ENCODE data around the gene CLEC20A.

DNA sequence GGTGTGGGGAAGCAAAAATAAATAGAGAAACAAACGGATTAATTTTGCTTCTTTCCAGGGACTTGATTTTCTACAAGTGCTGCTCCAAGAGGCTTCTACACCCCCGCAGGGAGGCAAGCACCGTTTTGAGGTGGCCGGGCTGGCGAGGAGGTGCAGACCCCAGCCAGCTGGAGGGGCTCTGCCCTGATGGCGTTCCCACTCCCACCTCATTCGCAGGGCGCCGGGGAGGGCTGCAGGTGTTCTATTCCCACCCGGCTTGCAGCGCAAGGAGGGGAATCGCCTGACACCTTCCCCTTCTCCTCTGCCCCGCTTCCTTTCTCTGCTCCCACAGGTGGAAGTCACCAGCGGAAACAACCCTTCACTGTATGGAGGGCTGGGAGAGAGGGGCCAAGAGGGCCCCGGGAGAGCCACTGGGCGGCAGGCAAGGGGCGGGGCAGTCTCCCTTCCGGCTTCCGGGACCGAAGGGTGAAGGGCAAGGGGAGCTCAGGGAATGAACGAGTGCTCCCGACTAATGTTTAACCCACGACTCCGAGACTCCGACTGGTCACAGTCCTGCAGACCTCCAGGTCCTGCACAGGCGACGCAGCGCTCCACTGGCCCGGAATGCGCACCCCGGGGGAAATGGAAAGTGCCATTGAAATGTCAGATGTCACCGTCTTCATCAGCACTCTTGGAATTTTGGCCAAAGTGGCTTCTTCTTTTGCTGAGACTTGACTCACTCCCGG lies 45.2 kb upstream of the CLEC20A start:
- TF ChIP-seq, protein P1, sequence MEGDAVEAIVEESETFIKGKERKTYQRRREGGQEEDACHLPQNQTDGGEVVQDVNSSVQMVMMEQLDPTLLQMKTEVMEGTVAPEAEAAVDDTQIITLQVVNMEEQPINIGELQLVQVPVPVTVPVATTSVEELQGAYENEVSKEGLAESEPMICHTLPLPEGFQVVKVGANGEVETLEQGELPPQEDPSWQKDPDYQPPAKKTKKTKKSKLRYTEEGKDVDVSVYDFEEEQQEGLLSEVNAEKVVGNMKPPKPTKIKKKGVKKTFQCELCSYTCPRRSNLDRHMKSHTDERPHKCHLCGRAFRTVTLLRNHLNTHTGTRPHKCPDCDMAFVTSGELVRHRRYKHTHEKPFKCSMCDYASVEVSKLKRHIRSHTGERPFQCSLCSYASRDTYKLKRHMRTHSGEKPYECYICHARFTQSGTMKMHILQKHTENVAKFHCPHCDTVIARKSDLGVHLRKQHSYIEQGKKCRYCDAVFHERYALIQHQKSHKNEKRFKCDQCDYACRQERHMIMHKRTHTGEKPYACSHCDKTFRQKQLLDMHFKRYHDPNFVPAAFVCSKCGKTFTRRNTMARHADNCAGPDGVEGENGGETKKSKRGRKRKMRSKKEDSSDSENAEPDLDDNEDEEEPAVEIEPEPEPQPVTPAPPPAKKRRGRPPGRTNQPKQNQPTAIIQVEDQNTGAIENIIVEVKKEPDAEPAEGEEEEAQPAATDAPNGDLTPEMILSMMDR (IDR thresholded peaks at IDR 0.05; ENCODE audit: control extremely low read depth in 1 of 3, insufficient read depth in 1 of 3, low read depth in 1 of 3, low read length in 3 of 3) = no peak
- TF ChIP-seq GABPA (IDR thresholded peaks at IDR 0.05; ENCODE audit: borderline replicate concordance, insufficient read depth, low read length) (no peak), POLR2A (IDR thresholded peaks at IDR 0.05; ENCODE audit: control extremely low read depth in 1 of 2, low read depth in 2 of 2, low read length in 2 of 2) (no peak), SAP30 (IDR thresholded peaks at IDR 0.05; ENCODE audit: insufficient read depth, insufficient replicate concordance, low read length) (no peak), EZH2 (IDR thresholded peaks at IDR 0.05; ENCODE audit: low read depth, low read length, severe bottlenecking) (no peak), KDM5A (IDR thresholded peaks at IDR 0.05; ENCODE audit: low read length) (no peak), CBX5 (IDR thresholded peaks at IDR 0.05; ENCODE audit: low read depth, low read length) (no peak), YY1 (IDR thresholded peaks at IDR 0.05; ENCODE audit: low read depth, low read length) (no peak), POLR2AphosphoS5 (IDR thresholded peaks at IDR 0.05; ENCODE audit: low read depth, low read length) (no peak), BCL11A (IDR thresholded peaks at IDR 0.05; ENCODE audit: low read depth in 2 of 2, low read length in 2 of 2) (no peak), MAFK (IDR thresholded peaks at IDR 0.05; ENCODE audit: low read depth, low read length) (no peak), TAF1 (IDR thresholded peaks at IDR 0.05; ENCODE audit: low read depth, low read length) (no peak; the same call in 1 of the 2 replicates), CEBPB (IDR thresholded peaks at IDR 0.05; ENCODE audit: low read depth, low read length) (no peak)
- TF ChIP-seq, protein P2, sequence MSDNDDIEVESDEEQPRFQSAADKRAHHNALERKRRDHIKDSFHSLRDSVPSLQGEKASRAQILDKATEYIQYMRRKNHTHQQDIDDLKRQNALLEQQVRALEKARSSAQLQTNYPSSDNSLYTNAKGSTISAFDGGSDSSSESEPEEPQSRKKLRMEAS (IDR thresholded peaks at IDR 0.05) = no peak

All from H1 (cell line).